Measurements from ENCODE around the gene GABRD. TPM values are rescaled to one million over a fixed set of nuclear protein-coding genes. Genes with fewer than 3 reads are reported as not detected.
A peak's percentile ranks its signal among the peaks of the same experiment; 100 is the strongest.

The GABRD gene
- total RNA-seq, 1 experiment from 2014 or later: 1.7 TPM

DNA sequence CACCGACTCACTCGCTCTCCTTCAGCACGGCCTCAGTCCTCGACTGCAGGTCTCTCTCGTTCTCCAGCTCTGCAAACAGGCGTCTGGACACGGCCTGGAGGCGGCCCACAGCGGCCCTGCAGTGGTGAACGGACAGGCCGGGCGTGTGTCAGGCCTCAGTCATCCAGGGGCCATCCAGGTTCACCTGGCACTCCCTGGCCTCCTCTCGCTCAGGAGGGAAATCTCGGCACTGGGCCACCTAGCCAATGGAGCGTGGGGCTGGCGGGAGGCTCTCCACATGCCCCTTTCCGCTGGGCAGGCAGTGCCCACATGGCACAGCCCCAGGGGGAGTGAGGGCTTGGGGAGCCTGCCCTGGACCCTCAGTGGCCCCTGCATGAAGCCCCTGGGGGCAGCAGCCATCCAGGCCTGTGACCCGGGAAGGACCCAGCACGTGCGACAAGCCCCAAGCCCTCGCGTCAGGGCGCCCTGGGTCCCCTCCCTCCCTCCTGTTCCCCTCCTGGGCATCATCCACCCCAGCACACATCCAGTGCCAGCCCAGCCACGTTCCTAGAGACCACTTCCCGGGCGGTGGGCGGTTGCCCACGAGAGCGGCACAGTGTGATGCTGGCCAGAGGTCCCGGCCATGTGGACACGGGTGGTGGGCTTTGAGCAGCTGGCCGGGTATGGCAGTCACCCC is 33.6 kb upstream of the GABRD start (continued):
- no peak for TF ChIP-seq ERG (CRISPR knock-in tag; IDR thresholded peaks at IDR 0.05)
- TF ChIP-seq, protein P1, sequence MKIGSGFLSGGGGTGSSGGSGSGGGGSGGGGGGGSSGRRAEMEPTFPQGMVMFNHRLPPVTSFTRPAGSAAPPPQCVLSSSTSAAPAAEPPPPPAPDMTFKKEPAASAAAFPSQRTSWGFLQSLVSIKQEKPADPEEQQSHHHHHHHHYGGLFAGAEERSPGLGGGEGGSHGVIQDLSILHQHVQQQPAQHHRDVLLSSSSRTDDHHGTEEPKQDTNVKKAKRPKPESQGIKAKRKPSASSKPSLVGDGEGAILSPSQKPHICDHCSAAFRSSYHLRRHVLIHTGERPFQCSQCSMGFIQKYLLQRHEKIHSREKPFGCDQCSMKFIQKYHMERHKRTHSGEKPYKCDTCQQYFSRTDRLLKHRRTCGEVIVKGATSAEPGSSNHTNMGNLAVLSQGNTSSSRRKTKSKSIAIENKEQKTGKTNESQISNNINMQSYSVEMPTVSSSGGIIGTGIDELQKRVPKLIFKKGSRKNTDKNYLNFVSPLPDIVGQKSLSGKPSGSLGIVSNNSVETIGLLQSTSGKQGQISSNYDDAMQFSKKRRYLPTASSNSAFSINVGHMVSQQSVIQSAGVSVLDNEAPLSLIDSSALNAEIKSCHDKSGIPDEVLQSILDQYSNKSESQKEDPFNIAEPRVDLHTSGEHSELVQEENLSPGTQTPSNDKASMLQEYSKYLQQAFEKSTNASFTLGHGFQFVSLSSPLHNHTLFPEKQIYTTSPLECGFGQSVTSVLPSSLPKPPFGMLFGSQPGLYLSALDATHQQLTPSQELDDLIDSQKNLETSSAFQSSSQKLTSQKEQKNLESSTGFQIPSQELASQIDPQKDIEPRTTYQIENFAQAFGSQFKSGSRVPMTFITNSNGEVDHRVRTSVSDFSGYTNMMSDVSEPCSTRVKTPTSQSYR (CRISPR knock-in tag; IDR thresholded peaks at IDR 0.05): no peak

- H3K36me3 Mint-ChIP-seq: no peaks in the 10 kb centered on the region
- ATAC-seq (peak; percentile 44), DNase-seq (ENCODE audit: low spot score) (no peak)
- no peaks in the 10 kb centered on the region for H3K4me1 Mint-ChIP-seq
- ChIA-PET POLR2A (no interaction called here), CTCF (interaction anchor here (1.0 to 2.3 kb wide), 2 partner anchors 58 to 63 kb away, joined by 3 to 10 read pairs; no protein-coding TSS in a partner anchor)
- H3K9me3 Mint-ChIP-seq: no peaks in the 10 kb centered on the region
- H3K27me3 Mint-ChIP-seq (ENCODE audit: low read depth): no peaks in the 10 kb centered on the region; the same call in 1 of the 2 replicates
- H3K27ac Mint-ChIP-seq: no peak overlapping the region
- TF ChIP-seq FOXP1 (CRISPR knock-in tag; IDR thresholded peaks at IDR 0.05; ENCODE audit: borderline replicate concordance): 0 out of 2 replicates have a peak, but pooled peaks have one; percentile 35
- TF ChIP-seq SP1 (CRISPR knock-in tag; conservative IDR thresholded peaks at IDR 0.05): no peak
- no peak overlapping the region for H3K4me3 Mint-ChIP-seq
Observed at GRCh38 chr1:1986451-1987141, 32.5 kb upstream of the GABRD start.

- Mint-ChIP-seq H3K9me3 (no peaks in the 10 kb centered on the region), H3K27ac (no peak overlapping the region), H3K4me3 (no peak overlapping the region), H3K36me3 (no peaks in the 10 kb centered on the region), H3K27me3 (ENCODE audit: low read depth) (no peaks in the 10 kb centered on the region; the same call in 1 of the 2 replicates), H3K4me1 (no peaks in the 10 kb centered on the region)
- no peak for ATAC-seq
- CTCF ChIA-PET: interaction anchor here (1.0 to 2.5 kb wide), 3 partner anchors 43 to 62 kb away, joined by 3 to 10 read pairs (median 10); no protein-coding TSS in a partner anchor
- POLR2A ChIA-PET: no interaction called here
- no peak for DNase-seq (ENCODE audit: low spot score)
- TF ChIP-seq ZNF219 (CRISPR knock-in tag; IDR thresholded peaks at IDR 0.05; ENCODE audit: borderline replicate concordance): no peak
- TF ChIP-seq, protein P2, sequence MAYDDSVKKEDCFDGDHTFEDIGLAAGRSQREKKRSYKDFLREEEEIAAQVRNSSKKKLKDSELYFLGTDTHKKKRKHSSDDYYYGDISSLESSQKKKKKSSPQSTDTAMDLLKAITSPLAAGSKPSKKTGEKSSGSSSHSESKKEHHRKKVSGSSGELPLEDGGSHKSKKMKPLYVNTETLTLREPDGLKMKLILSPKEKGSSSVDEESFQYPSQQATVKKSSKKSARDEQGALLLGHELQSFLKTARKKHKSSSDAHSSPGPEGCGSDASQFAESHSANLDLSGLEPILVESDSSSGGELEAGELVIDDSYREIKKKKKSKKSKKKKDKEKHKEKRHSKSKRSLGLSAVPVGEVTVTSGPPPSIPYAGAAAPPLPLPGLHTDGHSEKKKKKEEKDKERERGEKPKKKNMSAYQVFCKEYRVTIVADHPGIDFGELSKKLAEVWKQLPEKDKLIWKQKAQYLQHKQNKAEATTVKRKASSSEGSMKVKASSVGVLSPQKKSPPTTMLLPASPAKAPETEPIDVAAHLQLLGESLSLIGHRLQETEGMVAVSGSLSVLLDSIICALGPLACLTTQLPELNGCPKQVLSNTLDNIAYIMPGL (CRISPR knock-in tag; IDR thresholded peaks at IDR 0.05): no peak
- TF ChIP-seq ESRRA (CRISPR knock-in tag; IDR thresholded peaks at IDR 0.05; ENCODE audit: borderline replicate concordance): no peak
- TF ChIP-seq TCF7 (CRISPR knock-in tag; IDR thresholded peaks at IDR 0.05; ENCODE audit: low read depth): no peak
- TF ChIP-seq ELF4 (CRISPR knock-in tag; IDR thresholded peaks at IDR 0.05; ENCODE audit: low read depth): no peak
- no peak for TF ChIP-seq GTF2I (CRISPR knock-in tag; conservative IDR thresholded peaks at IDR 0.05)
- TF ChIP-seq, protein P3, sequence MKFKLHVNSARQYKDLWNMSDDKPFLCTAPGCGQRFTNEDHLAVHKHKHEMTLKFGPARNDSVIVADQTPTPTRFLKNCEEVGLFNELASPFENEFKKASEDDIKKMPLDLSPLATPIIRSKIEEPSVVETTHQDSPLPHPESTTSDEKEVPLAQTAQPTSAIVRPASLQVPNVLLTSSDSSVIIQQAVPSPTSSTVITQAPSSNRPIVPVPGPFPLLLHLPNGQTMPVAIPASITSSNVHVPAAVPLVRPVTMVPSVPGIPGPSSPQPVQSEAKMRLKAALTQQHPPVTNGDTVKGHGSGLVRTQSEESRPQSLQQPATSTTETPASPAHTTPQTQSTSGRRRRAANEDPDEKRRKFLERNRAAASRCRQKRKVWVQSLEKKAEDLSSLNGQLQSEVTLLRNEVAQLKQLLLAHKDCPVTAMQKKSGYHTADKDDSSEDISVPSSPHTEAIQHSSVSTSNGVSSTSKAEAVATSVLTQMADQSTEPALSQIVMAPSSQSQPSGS (CRISPR knock-in tag; IDR thresholded peaks at IDR 0.05; ENCODE audit: borderline replicate concordance, low read depth): no peak
- no peak for TF ChIP-seq PRDM15 (CRISPR knock-in tag; IDR thresholded peaks at IDR 0.05)
- TF ChIP-seq ZNF416 (CRISPR knock-in tag; IDR thresholded peaks at IDR 0.05): no peak
- TF ChIP-seq NR3C1 (CRISPR knock-in tag; conservative IDR thresholded peaks at IDR 0.05; ENCODE audit: low read depth): no peak
- no peak for TF ChIP-seq ZBTB43 (CRISPR knock-in tag; IDR thresholded peaks at IDR 0.05)
- TF ChIP-seq CREB1 (CRISPR knock-in tag; IDR thresholded peaks at IDR 0.05): no peak
- TF ChIP-seq, protein P4, sequence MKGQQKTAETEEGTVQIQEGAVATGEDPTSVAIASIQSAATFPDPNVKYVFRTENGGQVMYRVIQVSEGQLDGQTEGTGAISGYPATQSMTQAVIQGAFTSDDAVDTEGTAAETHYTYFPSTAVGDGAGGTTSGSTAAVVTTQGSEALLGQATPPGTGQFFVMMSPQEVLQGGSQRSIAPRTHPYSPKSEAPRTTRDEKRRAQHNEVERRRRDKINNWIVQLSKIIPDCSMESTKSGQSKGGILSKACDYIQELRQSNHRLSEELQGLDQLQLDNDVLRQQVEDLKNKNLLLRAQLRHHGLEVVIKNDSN (CRISPR knock-in tag; IDR thresholded peaks at IDR 0.05): no peak
- TF ChIP-seq CBFB (CRISPR knock-in tag; IDR thresholded peaks at IDR 0.05; ENCODE audit: low read depth): no peak
Observed at GRCh38 chr1:1987142-1987510, 32.0 kb upstream of the GABRD start.
